ENCODE data around the gene FOXP2.
"Not testable (repeated sequence)": the region's sequence is repeated elsewhere in the genome, so short reads cannot be mapped to it uniquely, and the experiment has no call there.

Gene FOXP2

GRCh38 chr7:114422507-114423501 is 8.2 kb downstream of the FOXP2 start:
- no peak for DNase-seq (ENCODE audit: low read depth)

- DNase-seq (ENCODE audit: low read depth): no peak
These were observed 11.8 kb downstream of the FOXP2 start for GRCh38 chr7:114426382-114426781.

GRCh38 chr7:114426824-114427223 is 12.2 kb downstream of the FOXP2 start:
- no peak for DNase-seq (ENCODE audit: low read depth)

GRCh38 chr7:114428211-114428610 is 13.6 kb downstream of the FOXP2 start:
- DNase-seq (ENCODE audit: low read depth): no peak

GRCh38 chr7:114431189-114431588 is 16.6 kb downstream of the FOXP2 start:
- DNase-seq (ENCODE audit: low read depth): no peak

- DNase-seq (ENCODE audit: low read depth): no peak
These were observed 17.4 kb downstream of the FOXP2 start for GRCh38 chr7:114432061-114432460.

- no peak for DNase-seq (ENCODE audit: low read depth)
These were observed 18.1 kb downstream of the FOXP2 start for GRCh38 chr7:114432703-114433102.

- no peak for DNase-seq (ENCODE audit: low read depth)
These were observed 25.0 kb downstream of the FOXP2 start for GRCh38 chr7:114439581-114439980.

- not testable (repeated sequence) for DNase-seq (ENCODE audit: low read depth)
These were observed 26.3 kb downstream of the FOXP2 start for GRCh38 chr7:114440927-114441326.

GRCh38 chr7:114444196-114444595 is 29.6 kb downstream of the FOXP2 start:
- DNase-seq (ENCODE audit: low read depth): no peak

GRCh38 chr7:114450431-114450830 is 35.8 kb downstream of the FOXP2 start:
- DNase-seq (ENCODE audit: low read depth): no peak

- no peak for DNase-seq (ENCODE audit: low read depth)
These were observed 45.0 kb downstream of the FOXP2 start for GRCh38 chr7:114459574-114459973.

- DNase-seq (ENCODE audit: low read depth): no peak
These were observed 45.4 kb downstream of the FOXP2 start for GRCh38 chr7:114460021-114460420.

GRCh38 chr7:114466917-114467316 is 52.3 kb downstream of the FOXP2 start:
- no peak for DNase-seq (ENCODE audit: low read depth)

GRCh38 chr7:114468844-114469243 is 54.2 kb downstream of the FOXP2 start:
- no peak for DNase-seq (ENCODE audit: low read depth)

- DNase-seq (ENCODE audit: low read depth): no peak
These were observed 58.4 kb downstream of the FOXP2 start for GRCh38 chr7:114472896-114473512.

- DNase-seq (ENCODE audit: low read depth): no peak
These were observed 63.8 kb downstream of the FOXP2 start for GRCh38 chr7:114478384-114478783.

- no peak for DNase-seq (ENCODE audit: low read depth)
These were observed 67.4 kb downstream of the FOXP2 start for GRCh38 chr7:114481999-114482398.

- DNase-seq (ENCODE audit: low read depth): no peak
These were observed 69.6 kb downstream of the FOXP2 start for GRCh38 chr7:114484226-114484625.

- no peak for DNase-seq (ENCODE audit: low read depth)
These were observed 72.6 kb downstream of the FOXP2 start for GRCh38 chr7:114487174-114487573.

- DNase-seq (ENCODE audit: low read depth): no peak
These were observed 74.1 kb downstream of the FOXP2 start for GRCh38 chr7:114488696-114489095.

GRCh38 chr7:114497491-114497890 is 82.9 kb downstream of the FOXP2 start:
- DNase-seq (ENCODE audit: low read depth): not testable (repeated sequence)
